ENCODE data around the gene ORC5. TPM values are rescaled to one million over a fixed set of nuclear protein-coding genes. Genes with fewer than 3 reads are reported as not detected.

ORC5 gene
- total RNA-seq, 1 experiment from 2014 or later = 33.6 TPM

DNA sequence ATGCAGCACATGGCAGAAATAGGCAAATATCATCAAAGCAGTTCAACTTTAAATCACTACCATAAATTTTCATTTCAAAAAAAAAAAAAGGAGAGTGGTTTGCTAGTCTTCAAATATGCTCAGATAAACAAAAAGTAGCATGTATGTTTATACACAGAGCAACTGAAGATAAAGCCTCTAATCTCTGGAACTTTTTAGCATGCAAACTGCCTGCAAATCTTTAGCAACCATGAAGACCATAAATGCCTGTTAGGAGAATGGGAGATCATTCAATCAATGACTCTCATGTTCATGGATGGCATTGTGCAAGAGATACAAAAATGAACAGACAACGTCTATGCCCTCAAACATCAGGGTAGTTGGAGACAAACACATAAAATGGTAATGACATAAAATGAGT, 57.3 kb downstream of the ORC5 start:
- H3K36me3 ChIP-seq = no peaks in the 10 kb centered on the region; the same call in 1 of the 2 replicates
- no peak overlapping the region for H3K4me3 ChIP-seq
- H3K27me3 ChIP-seq = no peaks in the 10 kb centered on the region
- H3K9me3 ChIP-seq = no peaks in the 10 kb centered on the region
- no peak for DNase-seq

DNA sequence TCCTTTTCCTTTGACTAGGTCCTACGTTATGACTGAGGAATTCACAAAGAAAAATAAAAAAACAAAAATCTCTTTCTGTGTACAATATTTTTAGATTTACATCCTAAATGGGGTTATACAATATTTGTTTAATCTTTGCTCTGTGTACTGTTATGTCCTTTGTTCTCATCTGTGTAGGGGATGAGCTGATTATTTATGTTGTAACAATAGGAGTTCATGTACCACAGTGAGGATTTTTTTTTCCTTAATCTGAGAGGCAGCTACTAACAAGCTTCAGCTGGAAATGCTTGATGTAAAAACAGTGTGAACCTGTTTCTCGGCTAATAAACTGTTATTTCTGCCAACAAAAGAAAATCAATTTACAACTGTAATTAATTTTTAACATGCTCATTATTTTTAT, 58.0 kb downstream of the ORC5 start:
- Histone ChIP-seq H3K4me3 (no peak overlapping the region), H3K9me3 (no peaks in the 10 kb centered on the region), H3K36me3 (no peaks in the 10 kb centered on the region; the same call in 1 of the 2 replicates), H3K27me3 (no peaks in the 10 kb centered on the region)
- no peak for DNase-seq

DNA sequence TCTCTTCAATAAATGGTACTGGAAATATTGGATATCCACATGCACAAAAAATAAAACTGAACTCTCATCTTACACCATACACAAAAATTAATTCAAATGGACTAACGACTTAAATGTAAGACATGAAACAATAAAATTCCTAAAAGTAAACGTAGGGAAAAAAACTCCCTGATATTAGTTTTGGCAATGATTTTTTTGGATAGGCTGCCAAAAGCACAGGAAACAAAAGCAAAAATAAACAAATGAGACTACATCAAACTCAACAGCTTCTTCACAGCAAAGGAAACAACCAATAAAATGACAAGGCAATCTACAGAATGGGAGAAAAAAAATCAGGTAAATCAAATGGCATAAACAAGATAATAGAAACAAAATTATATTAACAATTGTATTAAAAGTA, 65.7 kb downstream of the ORC5 start:
- H3K4me3 ChIP-seq = no peak overlapping the region
- no peak for DNase-seq
- no peaks in the 10 kb centered on the region for H3K9me3 ChIP-seq
- no peaks in the 10 kb centered on the region for H3K27me3 ChIP-seq
- H3K36me3 ChIP-seq = peaks cover 2% of the 10 kb centered on the region

DNA sequence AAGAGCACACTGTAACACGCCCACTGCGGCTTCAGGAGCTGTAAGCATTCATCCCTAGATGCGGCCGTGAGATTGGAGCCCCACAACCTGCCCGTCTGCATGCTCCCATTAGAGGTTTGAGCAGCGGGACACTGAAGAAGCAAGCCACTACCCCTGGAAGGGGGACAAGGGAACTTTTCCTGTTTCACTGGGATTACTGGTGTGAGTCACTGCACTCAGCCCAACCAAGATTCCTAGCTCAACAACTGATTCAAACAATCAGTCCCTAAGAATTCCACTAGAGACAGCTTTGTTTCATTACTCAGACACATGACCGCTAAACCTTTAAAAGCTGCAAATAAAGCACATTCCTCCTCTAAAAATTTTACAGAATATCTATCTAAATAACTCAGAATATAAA, 69.8 kb downstream of the ORC5 start:
- H3K27me3 ChIP-seq = no peaks in the 10 kb centered on the region
- H3K4me3 ChIP-seq = no peak overlapping the region
- peaks cover 6% of the 10 kb centered on the region for H3K36me3 ChIP-seq

DNA sequence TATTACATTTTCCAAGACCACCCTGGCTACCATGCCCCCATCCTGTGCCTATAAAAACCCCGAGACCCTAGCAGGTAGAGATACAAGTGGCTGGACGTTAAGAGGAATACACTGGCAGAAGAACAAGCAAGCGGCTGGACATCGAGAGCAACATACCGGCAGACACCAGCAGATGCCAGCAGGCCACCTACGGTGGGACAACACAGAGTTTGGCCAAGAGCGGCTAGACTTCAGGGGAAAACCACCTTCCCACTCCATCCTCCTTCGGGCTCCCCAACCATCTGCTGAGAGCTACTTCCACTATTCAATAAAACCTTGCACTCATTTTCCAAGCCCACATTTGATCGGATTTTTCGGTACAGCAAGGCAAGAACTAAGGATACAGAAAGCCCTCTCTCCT, 70.3 kb downstream of the ORC5 start:
- Histone ChIP-seq H3K4me3 (no peak overlapping the region), H3K36me3 (peaks cover 6% of the 10 kb centered on the region), H3K27me3 (no peaks in the 10 kb centered on the region), H3K9me3 (no peaks in the 10 kb centered on the region)
- DNase-seq = no peak

More for the DNA sequence above, 69.8 kb downstream of the ORC5 start:
- H3K9me3 ChIP-seq = no peaks in the 10 kb centered on the region
- DNase-seq = peak; percentile 2

DNA sequence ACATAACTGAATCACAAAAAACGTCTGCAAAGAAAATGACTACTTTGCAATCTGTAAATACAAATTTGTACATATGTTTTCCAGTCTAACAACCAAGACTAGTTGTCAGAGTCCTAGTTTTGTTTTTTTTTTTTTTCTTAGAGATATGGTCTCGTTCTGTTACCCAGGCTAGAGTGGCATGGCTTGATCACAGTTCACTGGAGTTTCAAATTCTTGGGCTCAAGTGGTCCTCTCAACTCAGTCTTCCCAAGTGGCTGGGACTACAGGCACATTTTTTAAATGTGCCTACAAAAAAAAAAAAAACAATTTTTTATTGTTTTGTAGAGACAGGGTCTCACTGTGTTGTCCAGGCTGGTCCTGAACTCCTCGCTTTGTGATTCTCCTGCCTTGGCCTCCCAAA, 70.8 kb downstream of the ORC5 start:
- no peak overlapping the region for H3K4me3 ChIP-seq
- DNase-seq = no peak
- no peaks in the 10 kb centered on the region for H3K9me3 ChIP-seq
- H3K36me3 ChIP-seq = peaks cover 6% of the 10 kb centered on the region
- no peaks in the 10 kb centered on the region for H3K27me3 ChIP-seq

DNA sequence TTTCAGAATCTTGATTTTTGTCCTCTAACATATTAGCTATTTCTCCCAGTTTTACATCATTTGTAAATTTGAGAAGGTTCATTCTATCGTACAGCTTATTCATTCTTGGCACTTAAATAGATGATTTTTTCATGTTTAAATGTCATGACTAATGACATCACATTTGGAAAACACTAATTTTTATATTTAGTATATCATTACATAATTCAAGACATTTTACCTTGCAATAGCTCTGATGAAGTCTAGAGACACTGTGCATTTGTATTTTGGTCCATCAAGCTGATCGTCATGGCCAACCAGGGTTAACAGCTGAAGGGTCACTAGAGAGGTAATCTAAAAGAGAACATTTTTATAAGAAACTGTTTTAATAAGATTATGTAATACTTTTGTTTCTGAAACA, 71.3 kb downstream of the ORC5 start:
- Histone ChIP-seq H3K36me3 (peaks cover 6% of the 10 kb centered on the region), H3K27me3 (no peaks in the 10 kb centered on the region)

DNA sequence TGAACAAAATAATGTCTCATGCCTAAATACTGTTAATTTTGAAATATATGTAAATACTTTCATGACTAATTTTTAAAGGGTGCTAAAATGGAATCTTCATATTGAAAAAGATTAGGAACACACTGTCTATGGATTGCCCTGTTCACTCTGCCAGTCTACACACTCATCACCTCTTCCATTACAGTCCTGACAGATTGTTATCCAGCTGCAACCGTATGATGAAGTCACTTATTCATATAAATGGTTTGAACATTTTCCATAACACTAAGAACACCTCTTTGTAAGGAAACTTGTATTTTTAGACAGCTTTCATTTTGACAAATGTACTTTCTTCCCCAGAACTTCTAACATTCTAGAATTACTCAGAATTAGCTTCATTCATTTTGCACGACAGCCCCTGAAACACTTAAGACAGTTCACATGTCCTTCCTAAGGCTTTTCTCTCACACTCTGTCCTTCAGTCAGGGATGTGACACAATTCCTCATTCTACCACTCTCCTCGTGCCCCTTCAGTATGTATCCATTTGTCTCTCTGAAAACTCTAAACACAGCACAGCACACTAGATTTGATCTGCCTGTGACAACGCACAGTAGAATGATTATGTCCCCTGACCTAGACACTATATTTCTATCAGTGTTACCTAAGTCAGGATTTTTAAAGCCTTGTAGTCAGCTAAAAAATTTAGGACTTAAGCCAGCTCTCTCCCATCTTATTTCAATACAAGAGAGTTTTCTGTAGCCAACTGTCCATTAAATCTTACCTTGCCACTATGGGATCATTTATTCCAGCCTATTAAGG, 71.9 kb downstream of the ORC5 start:
- Histone ChIP-seq H3K4me3 (no peak overlapping the region), H3K36me3 (peaks cover 6% of the 10 kb centered on the region), H3K27me3 (no peaks in the 10 kb centered on the region), H3K9me3 (no peaks in the 10 kb centered on the region)
- no peak for DNase-seq

More for the DNA sequence above, 71.3 kb downstream of the ORC5 start:
- H3K4me3 ChIP-seq = no peak overlapping the region
- H3K9me3 ChIP-seq = no peaks in the 10 kb centered on the region
- DNase-seq = no peak

DNA sequence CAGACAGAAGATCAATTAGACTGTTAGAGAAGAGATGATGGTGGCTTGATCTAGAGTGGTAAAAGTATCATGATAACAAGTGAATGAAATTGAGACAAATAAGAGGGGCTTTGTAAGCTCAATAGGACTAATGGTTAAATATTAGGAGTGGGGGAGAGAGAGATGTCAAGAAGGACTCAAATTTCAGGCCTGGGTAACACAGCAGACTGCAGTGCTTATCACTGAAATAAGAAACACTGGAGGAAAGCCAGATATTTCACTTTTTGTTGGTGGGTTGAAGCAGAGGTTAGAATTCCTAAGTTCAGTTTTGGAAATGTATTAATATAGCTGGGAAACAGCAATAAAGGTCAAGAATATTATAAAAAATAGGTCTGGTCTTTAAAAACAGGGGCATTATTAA, 74.6 kb downstream of the ORC5 start:
- H3K9me3 ChIP-seq = no peaks in the 10 kb centered on the region
- no peaks in the 10 kb centered on the region for H3K27me3 ChIP-seq
- no peak overlapping the region for H3K4me3 ChIP-seq
- no peak for DNase-seq
- 0 out of 2 replicates have a peak, but pooled peaks cover 6% of the 10 kb centered on the region for H3K36me3 ChIP-seq

DNA sequence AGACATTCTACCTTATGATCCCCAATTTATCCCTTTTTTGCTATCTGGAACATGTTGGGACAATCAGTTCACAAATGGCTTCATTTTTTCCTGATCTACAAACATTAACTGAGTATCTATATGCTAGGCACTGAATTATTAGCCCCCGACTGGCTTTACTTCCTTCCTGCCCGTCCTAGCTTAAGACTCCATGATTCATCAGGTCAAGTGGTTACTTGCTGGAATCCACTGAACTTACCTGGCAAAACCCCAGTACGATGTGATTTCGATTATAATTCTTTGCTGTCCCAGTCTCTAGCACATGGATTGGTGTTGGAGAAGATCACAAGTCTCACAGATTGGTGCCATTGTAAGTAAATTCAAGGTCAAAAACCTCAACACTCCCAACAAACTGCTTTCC, 77.1 kb downstream of the ORC5 start:
- no peak overlapping the region for H3K4me3 ChIP-seq
- no peak for DNase-seq
- H3K27me3 ChIP-seq = no peaks in the 10 kb centered on the region
- no peaks in the 10 kb centered on the region for H3K36me3 ChIP-seq
- H3K9me3 ChIP-seq = no peaks in the 10 kb centered on the region

DNA sequence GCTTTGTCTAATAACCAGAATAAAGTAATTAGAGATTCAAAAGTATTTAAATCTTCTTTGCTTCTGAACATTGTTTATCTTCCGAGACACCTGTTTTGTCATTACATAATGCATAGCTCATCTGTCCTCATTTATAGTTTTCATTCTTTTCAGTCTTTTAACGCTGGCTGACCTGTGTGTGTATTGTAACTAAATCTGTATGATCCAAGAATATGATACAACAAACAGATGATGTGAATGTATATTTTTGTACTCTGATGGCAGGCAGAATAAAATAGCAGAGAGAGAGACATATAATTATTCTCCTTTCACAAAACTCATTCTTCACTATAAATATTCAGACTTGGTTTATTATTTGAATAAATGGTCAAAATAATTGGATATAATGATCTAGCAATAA, 80.6 kb downstream of the ORC5 start:
- Histone ChIP-seq H3K4me3 (no peak overlapping the region), H3K9me3 (no peaks in the 10 kb centered on the region), H3K36me3 (no peaks in the 10 kb centered on the region), H3K27me3 (no peaks in the 10 kb centered on the region)
- no peak for DNase-seq

DNA sequence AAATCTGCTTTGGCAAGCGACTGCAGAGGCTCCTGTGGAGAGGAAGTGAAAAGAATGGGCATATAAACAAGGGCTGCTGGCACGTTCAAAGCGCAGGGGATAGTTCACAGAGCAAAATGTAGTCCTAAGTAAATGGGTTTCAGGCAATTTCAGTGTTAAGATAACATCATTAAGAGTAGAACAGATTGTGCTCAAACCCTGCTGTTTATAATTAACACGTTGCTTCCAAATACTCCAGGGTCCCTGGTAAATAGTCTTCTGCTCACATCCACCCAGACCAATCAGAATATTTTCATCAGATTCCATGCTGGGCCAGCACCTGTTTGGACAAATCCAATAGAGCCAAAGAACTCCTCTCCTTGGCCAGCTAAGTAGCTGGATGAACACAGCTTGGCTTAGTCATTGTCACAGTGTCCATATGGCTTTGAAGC, 81.4 kb downstream of the ORC5 start:
- H3K36me3 ChIP-seq = no peaks in the 10 kb centered on the region
- no peak for DNase-seq
- no peaks in the 10 kb centered on the region for H3K27me3 ChIP-seq
- H3K9me3 ChIP-seq = no peaks in the 10 kb centered on the region
- H3K4me3 ChIP-seq = no peak overlapping the region

DNA sequence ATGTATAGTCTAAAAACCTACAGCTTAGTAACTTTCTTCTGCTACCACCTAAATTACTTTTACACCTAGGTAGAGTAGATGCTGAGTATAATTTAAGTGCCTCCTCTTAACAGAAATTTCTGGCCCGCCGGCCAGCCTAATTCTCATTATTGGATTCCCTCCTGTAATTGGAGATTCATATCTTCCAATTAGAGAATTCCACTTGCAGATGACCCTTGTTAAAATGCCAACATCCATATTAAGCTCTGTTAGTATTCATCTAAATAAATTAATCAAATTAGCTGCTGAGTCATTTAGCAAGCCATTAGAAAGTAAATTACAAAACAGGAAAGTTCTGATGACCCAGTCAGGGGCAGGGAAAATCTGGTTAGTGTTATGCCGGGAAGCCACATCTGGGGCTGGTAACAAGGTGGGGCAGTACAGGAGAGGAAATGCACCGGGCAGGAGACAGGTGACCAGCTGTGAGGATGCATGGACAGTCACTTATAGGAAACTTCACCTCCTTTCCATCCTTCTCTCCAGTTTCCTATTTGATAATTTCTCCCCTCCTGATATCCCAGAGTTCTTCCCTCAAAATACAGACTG, 82.8 kb downstream of the ORC5 start:
- Histone ChIP-seq H3K27me3 (no peaks in the 10 kb centered on the region), H3K9me3 (no peaks in the 10 kb centered on the region), H3K4me3 (no peak overlapping the region), H3K36me3 (no peaks in the 10 kb centered on the region)
- DNase-seq = no peak

DNA sequence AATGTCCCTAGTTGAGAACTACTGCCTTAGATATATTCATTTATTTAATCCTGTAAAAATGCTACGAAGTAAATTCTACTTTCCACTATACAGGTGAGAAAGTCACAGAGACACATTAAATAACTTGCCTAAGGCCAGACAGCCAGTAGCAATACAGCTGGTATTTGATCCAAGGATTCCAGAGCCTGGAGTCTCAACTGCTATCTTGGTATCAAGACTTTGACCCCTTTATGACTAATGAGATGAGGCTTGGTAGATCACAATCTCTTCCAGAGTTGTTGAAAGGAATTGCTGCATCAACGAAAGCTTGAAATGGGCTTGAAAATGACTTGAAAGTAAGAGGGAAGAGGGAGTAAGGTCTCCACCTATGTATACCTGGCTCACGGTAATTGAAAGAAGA, 83.3 kb downstream of the ORC5 start:
- no peak for DNase-seq

DNA sequence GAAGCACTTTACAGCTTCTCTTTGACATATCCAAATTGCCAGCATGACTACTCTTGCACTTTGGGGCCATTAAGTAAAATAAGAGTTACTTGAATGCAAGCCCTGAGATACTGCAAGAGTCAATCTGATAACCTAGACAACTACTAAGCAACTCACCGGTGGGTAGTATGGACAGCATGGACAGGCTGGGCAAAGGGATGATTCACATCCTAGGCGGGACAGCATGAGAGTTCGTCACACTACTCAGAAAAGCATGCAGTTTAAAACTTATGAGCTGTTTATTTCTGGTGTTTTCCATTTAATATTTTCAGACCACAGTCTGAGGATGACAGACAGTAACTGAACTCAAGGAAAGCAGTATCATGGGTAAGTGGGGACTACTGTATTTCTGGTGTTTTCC, 84.0 kb downstream of the ORC5 start:
- Histone ChIP-seq H3K9me3 (no peaks in the 10 kb centered on the region), H3K4me3 (no peak overlapping the region), H3K27me3 (no peaks in the 10 kb centered on the region), H3K36me3 (no peaks in the 10 kb centered on the region)
- DNase-seq = no peak

More for the DNA sequence above, 83.3 kb downstream of the ORC5 start:
- Histone ChIP-seq H3K27me3 (no peaks in the 10 kb centered on the region), H3K9me3 (no peaks in the 10 kb centered on the region), H3K4me3 (no peak overlapping the region), H3K36me3 (no peaks in the 10 kb centered on the region)

DNA sequence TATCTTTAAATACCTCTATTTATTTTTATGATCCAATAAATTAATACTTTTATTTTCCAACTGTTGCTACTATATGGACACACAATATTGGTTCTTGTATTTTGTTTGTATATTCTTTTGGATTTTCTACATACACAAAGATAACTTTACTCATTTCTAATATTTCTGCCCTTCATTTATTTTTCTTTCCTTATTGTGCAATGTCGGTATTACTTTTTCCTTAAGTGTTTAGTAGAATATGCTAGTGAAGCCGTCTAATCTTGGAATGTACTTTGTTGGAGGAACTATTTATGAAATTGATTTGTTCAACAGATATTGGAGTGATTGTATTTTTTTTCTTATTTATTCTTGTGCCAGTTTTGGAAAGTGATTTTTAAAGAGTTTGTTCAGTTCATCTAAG, 94.0 kb downstream of the ORC5 start:
- H3K27me3 ChIP-seq = no peaks in the 10 kb centered on the region
- no peaks in the 10 kb centered on the region for H3K9me3 ChIP-seq
- no peak overlapping the region for H3K4me3 ChIP-seq
- H3K36me3 ChIP-seq = no peaks in the 10 kb centered on the region
- no peak for DNase-seq

DNA sequence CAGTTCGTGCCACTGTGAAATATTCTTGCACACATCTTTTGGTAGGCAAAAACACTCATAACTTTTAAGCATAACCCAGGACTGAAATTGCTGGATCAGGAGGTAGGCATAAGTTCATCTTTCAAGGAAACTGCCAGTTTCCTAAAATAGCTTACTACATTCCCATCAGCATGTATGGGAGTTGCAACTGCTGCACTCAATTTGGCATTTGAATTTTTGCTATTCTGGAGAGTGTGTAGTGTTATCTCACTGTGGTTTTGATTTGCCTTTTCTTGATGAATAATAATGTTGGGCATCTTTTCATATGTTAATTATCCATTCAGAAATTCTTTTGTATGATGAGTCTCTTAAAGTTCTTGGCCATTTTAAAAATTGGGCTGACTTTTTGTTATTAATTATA, 95.2 kb downstream of the ORC5 start:
- H3K36me3 ChIP-seq = no peaks in the 10 kb centered on the region
- no peak overlapping the region for H3K4me3 ChIP-seq

DNA sequence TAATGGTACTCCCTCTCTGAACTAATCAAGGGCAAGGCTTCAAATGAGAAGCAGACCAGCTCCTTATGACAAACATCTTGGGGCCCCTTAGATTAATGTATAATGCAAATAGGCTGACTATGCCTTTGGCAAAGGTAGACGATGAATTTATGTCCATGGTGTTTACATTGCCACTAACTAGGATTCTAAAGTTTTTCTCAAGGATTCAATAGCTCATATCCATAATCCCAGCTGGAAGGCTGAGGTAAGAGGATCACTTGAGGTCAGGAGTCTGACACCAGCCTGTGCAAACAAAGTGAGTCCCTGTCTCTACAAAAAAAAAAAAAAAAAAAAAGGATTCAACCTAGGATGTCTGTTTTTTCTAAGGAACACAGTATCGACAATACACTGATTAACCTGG, 96.5 kb downstream of the ORC5 start:
- Histone ChIP-seq H3K36me3 (no peaks in the 10 kb centered on the region), H3K27me3 (no peaks in the 10 kb centered on the region), H3K4me3 (no peak overlapping the region), H3K9me3 (no peaks in the 10 kb centered on the region)
- DNase-seq = no peak

More for the DNA sequence above, 95.2 kb downstream of the ORC5 start:
- no peak for DNase-seq
- H3K9me3 ChIP-seq = no peaks in the 10 kb centered on the region
- no peaks in the 10 kb centered on the region for H3K27me3 ChIP-seq

Data from MG63 (cell line).